Astrocyte (in vitro differentiated cells and primary cell): Measurements from ENCODE around the gene BCAS1. TPM values are rescaled to one million over a fixed set of nuclear protein-coding genes. Genes with fewer than 3 reads are reported as not detected.

ENCODE experiments used
- DNase-seq: peaks from one replicate; pipeline ENCODE4 v3.0.0-alpha.2; 2010; ENCODE audit warnings: low read depth
- FAIRE-seq: peaks from 2 replicates; lab custom pipeline; 2011; peaks lifted over from hg19 to GRCh38; lab: Jason Lieb, UNC
- H2AFZ ChIP-seq: 2 replicates; pipeline ENCODE4 v1.6.0; 2012; ENCODE audit warnings: low read depth, low read length, inconsistent platforms
- H3K27ac ChIP-seq: 2 replicates; pipeline ENCODE4 v1.5.1; 2011; ENCODE audit warnings: low read depth, low read length, inconsistent platforms
- H3K27me3 ChIP-seq: 2 replicates; pipeline ENCODE4 v1.6.0; 2011; ENCODE audit warnings: low read length, inconsistent platforms; ENCODE audit not compliant: insufficient read depth
- H3K36me3 ChIP-seq: 2 replicates; pipeline ENCODE4 v1.5.1; 2011; ENCODE audit warnings: low read length, inconsistent platforms; ENCODE audit not compliant: insufficient read depth
- H3K4me1 ChIP-seq: 2 replicates; pipeline ENCODE4 v1.5.1; 2011; ENCODE audit warnings: low read length, inconsistent platforms; ENCODE audit not compliant: insufficient read depth
- H3K4me2 ChIP-seq: 2 replicates; pipeline ENCODE4 v1.6.0; 2012; ENCODE audit warnings: low read length, inconsistent platforms
- H3K4me3 ChIP-seq: 2 replicates; pipeline ENCODE4 v1.5.1; 2011; ENCODE audit warnings: low read depth, mild to moderate bottlenecking, low read length, inconsistent platforms; ENCODE audit not compliant: insufficient read depth
- H3K79me2 ChIP-seq: 2 replicates; pipeline ENCODE4 v1.6.0; 2012; ENCODE audit warnings: mild to moderate bottlenecking, low read length, inconsistent platforms; ENCODE audit not compliant: insufficient read depth
- H3K9ac ChIP-seq: 2 replicates; pipeline ENCODE4 v1.6.0; 2012; ENCODE audit warnings: mild to moderate bottlenecking, low read length, inconsistent platforms
- H3K9me3 ChIP-seq: 2 replicates; pipeline ENCODE4 v1.5.1; 2012; ENCODE audit warnings: low read depth, mild to moderate bottlenecking, low read length, inconsistent platforms; ENCODE audit not compliant: insufficient read depth
- H4K20me1 ChIP-seq: 2 replicates; pipeline ENCODE4 v1.6.0; 2012; ENCODE audit warnings: low read length, inconsistent platforms; ENCODE audit not compliant: insufficient read depth
- H3K27ac Mint-ChIP-seq: one replicate; pipeline ENCODE4 v1.8.0; 2021; ENCODE audit warnings: mild to moderate bottlenecking, mixed read lengths; ENCODE audit not compliant: unreplicated experiment
- H3K27me3 Mint-ChIP-seq: one replicate; pipeline ENCODE4 v1.8.0; 2021; ENCODE audit warnings: low read depth, mixed read lengths; ENCODE audit not compliant: unreplicated experiment
- H3K36me3 Mint-ChIP-seq: one replicate; pipeline ENCODE4 v1.8.0; 2021; ENCODE audit warnings: low read depth, mixed read lengths; ENCODE audit not compliant: unreplicated experiment
- H3K4me1 Mint-ChIP-seq: one replicate; pipeline ENCODE4 v1.8.0; 2021; ENCODE audit warnings: low read depth, mixed read lengths; ENCODE audit not compliant: unreplicated experiment
- H3K4me3 Mint-ChIP-seq: one replicate; pipeline ENCODE4 v1.8.0; 2021; ENCODE audit warnings: mild to moderate bottlenecking, moderate library complexity, mixed read lengths; ENCODE audit not compliant: unreplicated experiment
- H3K9me3 Mint-ChIP-seq: one replicate; pipeline ENCODE4 v1.8.0; 2021; ENCODE audit warnings: mild to moderate bottlenecking, mixed read lengths; ENCODE audit not compliant: unreplicated experiment
- EZH2 ChIP-seq: IDR thresholded peaks from 2 replicates; pipeline ENCODE4 v1.6.1; 2012; ENCODE audit warnings: mild to moderate bottlenecking, low read length, inconsistent platforms; ENCODE audit not compliant: insufficient read depth
- total RNA-seq: library from RNA; stranded (reverse); gene quantifications from 2 replicates; pipeline ENCODE4 v1.2.1, GENCODE V29; 2021
- TF ChIP-seq, protein P1 (sequence below): IDR thresholded peaks from 2 replicates; pipeline ENCODE4 v1.5.1; 2011; ENCODE audit warnings: low read depth, mild to moderate bottlenecking, inconsistent platforms, low read length, moderate library complexity; ENCODE audit not compliant: insufficient read depth

BCAS1 gene
- total RNA-seq, 1 donor from 2014 or later: not detected

DNA sequence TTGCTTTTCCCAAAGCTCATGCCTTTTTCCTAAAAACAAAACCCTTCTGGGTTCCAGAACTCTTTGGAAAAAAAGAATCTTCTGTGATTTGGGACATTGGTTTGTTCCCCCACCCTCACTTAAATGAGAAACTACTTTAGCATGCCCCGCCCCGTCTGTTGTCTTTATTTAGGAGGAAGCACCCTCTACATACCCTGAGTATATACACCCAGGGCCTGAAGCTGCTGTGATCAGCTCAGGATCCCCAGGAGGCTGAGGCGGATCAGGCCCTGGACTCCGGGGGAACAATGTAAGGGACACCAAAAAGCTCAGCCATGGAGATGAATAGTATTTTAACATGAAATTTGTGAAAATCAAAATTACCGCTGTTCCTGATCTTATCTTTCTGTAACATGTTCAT, 1.4 kb downstream of the BCAS1 start:
- Mint-ChIP-seq H3K36me3 (no peaks in the 10 kb centered on the region), H3K27me3 (peaks cover 4% of the 10 kb centered on the region), H3K4me1 (peaks cover 14% of the 10 kb centered on the region), H3K9me3 (no peaks in the 10 kb centered on the region), H3K27ac (no peak overlapping the region), H3K4me3 (no peak overlapping the region)
- FAIRE-seq (no peak), DNase-seq (no peak)
- Histone ChIP-seq H3K9me3 (no peaks in the 10 kb centered on the region), H3K4me3 (no peak overlapping the region), H4K20me1 (no peaks in the 10 kb centered on the region), H3K9ac (no peak overlapping the region), H3K27me3 (no peaks in the 10 kb centered on the region), H3K4me2 (no peak overlapping the region), H3K4me1 (peaks cover 5% of the 10 kb centered on the region), H3K27ac (no peak overlapping the region), H2AFZ (no peak overlapping the region), H3K36me3 (no peaks in the 10 kb centered on the region), H3K79me2 (no peaks in the 10 kb centered on the region)
- TF ChIP-seq, protein P1, sequence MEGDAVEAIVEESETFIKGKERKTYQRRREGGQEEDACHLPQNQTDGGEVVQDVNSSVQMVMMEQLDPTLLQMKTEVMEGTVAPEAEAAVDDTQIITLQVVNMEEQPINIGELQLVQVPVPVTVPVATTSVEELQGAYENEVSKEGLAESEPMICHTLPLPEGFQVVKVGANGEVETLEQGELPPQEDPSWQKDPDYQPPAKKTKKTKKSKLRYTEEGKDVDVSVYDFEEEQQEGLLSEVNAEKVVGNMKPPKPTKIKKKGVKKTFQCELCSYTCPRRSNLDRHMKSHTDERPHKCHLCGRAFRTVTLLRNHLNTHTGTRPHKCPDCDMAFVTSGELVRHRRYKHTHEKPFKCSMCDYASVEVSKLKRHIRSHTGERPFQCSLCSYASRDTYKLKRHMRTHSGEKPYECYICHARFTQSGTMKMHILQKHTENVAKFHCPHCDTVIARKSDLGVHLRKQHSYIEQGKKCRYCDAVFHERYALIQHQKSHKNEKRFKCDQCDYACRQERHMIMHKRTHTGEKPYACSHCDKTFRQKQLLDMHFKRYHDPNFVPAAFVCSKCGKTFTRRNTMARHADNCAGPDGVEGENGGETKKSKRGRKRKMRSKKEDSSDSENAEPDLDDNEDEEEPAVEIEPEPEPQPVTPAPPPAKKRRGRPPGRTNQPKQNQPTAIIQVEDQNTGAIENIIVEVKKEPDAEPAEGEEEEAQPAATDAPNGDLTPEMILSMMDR: no peak
- TF ChIP-seq EZH2: no peak

DNA sequence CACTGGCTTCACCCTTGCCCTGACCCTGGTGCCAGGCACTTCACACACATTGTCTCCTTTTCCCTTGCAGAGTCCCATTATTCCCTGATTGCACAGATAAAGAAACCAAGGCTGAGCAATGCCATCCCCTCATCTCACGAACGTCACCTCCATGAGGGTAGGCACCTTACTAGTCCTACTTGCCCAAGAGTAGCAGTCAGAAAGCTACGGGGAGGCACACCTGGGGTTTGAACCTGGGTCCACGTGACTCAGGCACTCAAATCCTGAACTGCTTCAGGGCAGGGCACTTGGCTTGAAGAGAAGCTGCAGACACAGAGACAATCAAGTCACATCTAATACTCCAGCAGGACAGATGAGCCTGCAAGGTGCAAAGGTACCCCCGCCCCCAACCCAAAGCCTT, 1.9 kb downstream of the BCAS1 start:
- DNase-seq (no peak), FAIRE-seq (no peak)
- Histone ChIP-seq H3K27me3 (no peaks in the 10 kb centered on the region), H3K36me3 (no peaks in the 10 kb centered on the region), H4K20me1 (no peaks in the 10 kb centered on the region), H3K4me3 (no peak overlapping the region), H3K27ac (no peak overlapping the region), H3K79me2 (no peaks in the 10 kb centered on the region), H2AFZ (no peak overlapping the region), H3K4me2 (no peak overlapping the region), H3K4me1 (peaks cover 5% of the 10 kb centered on the region), H3K9me3 (no peaks in the 10 kb centered on the region), H3K9ac (no peak overlapping the region)
- Mint-ChIP-seq H3K4me1 (peaks cover 17% of the 10 kb centered on the region), H3K36me3 (no peaks in the 10 kb centered on the region), H3K4me3 (no peak overlapping the region), H3K27ac (peak overlapping the region; percentile 58), H3K9me3 (no peaks in the 10 kb centered on the region), H3K27me3 (peaks cover 4% of the 10 kb centered on the region)
- TF ChIP-seq EZH2: no peak
- TF ChIP-seq, protein P1: no peak

DNA sequence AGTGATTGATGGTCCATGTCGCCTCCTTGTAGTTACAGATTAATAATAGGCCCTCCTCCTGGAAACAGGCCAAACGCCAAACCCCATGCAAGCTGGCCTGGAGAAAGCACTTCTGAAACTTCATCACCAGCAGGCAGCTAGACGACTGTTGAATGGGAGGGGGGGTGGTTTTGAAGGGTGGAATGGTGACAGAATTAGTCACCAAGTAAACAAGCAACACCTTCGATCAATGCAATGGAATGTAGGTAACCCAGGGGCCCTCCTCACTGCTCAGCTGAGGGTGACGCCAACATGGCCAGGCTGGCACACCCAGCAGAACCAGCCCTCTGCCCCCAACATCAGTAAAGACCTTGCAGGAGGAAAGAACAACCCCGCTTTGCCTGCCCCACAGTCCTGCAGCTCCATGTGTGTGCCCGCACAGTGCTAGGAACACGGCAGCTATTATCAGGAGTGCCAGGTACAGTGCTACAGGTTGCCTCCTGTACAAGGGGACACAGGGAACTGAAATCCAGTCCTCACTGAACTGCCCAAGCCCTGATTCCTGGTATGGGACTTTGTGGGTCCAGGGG, 2.7 kb downstream of the BCAS1 start:
- TF ChIP-seq EZH2: no peak
- TF ChIP-seq, protein P1: no peak
- H3K4me3 ChIP-seq: no peak overlapping the region
- H3K4me1 ChIP-seq: peaks cover 5% of the 10 kb centered on the region
- H3K36me3 ChIP-seq: no peaks in the 10 kb centered on the region
- no peak overlapping the region for H2AFZ ChIP-seq
- H3K27ac ChIP-seq: no peak overlapping the region
- H4K20me1 ChIP-seq: no peaks in the 10 kb centered on the region
- peaks cover 17% of the 10 kb centered on the region for H3K4me1 Mint-ChIP-seq
- peak overlapping the region; percentile 58 for H3K27ac Mint-ChIP-seq
- peak overlapping the region; percentile 2 for H3K4me2 ChIP-seq
- no peaks in the 10 kb centered on the region for H3K79me2 ChIP-seq
- no peaks in the 10 kb centered on the region for H3K36me3 Mint-ChIP-seq
- no peak overlapping the region for H3K4me3 Mint-ChIP-seq
- H3K9me3 Mint-ChIP-seq: no peaks in the 10 kb centered on the region
- no peak overlapping the region for H3K9ac ChIP-seq
- FAIRE-seq (no peak), DNase-seq (peak; percentile 65)
- no peaks in the 10 kb centered on the region for H3K9me3 ChIP-seq
- no peaks in the 10 kb centered on the region for H3K27me3 ChIP-seq
- H3K27me3 Mint-ChIP-seq: peaks cover 4% of the 10 kb centered on the region
